Measurements from ENCODE around the gene LTB4R.
A peak's percentile ranks its signal among the peaks of the same experiment; 100 is the strongest.

LTB4R gene

GRCh38 chr14:24364841-24365240 is 53.5 kb downstream of the LTB4R start:
- no peaks in the 10 kb centered on the region for H3K36me3 ChIP-seq (ENCODE audit: control insufficient read depth, insufficient read depth, low read length)
- no peaks in the 10 kb centered on the region; the same call in 1 of the 2 replicates for H3K27me3 ChIP-seq (replicated peaks; ENCODE audit: control insufficient read depth, insufficient read depth, low read length)
- TF ChIP-seq, protein P1, sequence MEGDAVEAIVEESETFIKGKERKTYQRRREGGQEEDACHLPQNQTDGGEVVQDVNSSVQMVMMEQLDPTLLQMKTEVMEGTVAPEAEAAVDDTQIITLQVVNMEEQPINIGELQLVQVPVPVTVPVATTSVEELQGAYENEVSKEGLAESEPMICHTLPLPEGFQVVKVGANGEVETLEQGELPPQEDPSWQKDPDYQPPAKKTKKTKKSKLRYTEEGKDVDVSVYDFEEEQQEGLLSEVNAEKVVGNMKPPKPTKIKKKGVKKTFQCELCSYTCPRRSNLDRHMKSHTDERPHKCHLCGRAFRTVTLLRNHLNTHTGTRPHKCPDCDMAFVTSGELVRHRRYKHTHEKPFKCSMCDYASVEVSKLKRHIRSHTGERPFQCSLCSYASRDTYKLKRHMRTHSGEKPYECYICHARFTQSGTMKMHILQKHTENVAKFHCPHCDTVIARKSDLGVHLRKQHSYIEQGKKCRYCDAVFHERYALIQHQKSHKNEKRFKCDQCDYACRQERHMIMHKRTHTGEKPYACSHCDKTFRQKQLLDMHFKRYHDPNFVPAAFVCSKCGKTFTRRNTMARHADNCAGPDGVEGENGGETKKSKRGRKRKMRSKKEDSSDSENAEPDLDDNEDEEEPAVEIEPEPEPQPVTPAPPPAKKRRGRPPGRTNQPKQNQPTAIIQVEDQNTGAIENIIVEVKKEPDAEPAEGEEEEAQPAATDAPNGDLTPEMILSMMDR (IDR thresholded peaks at IDR 0.05; ENCODE audit: insufficient read depth, low read length, poor library complexity, severe bottlenecking): no peak
- H3K4me3 ChIP-seq (replicated peaks; ENCODE audit: low read depth, low read length): no peak overlapping the region
- no peak for DNase-seq (ENCODE audit: extremely low read depth, insufficient read length)

- peak; percentile 87 for DNase-seq (ENCODE audit: extremely low read depth, insufficient read length)
- peak overlapping the region; percentile 5 for H3K4me3 ChIP-seq (replicated peaks; ENCODE audit: low read depth, low read length)
Measured at GRCh38 chr14:24365600-24366412, 54.5 kb downstream of the LTB4R start.

GRCh38 chr14:24366413-24366720 is 55.1 kb downstream of the LTB4R start:
- Histone ChIP-seq H3K4me3 (replicated peaks; ENCODE audit: low read depth, low read length) (peak overlapping the region; percentile 25), H3K27me3 (replicated peaks; ENCODE audit: control insufficient read depth, insufficient read depth, low read length) (no peaks in the 10 kb centered on the region; the same call in none of the 2 replicates), H3K36me3 (ENCODE audit: control insufficient read depth, insufficient read depth, low read length) (no peaks in the 10 kb centered on the region)
- TF ChIP-seq, protein P1 (IDR thresholded peaks at IDR 0.05; ENCODE audit: insufficient read depth, low read length, poor library complexity, severe bottlenecking): no peak
- no peak for DNase-seq (ENCODE audit: extremely low read depth, insufficient read length)

More at GRCh38 chr14:24365600-24366412, 54.5 kb downstream of the LTB4R start:
- Histone ChIP-seq H3K36me3 (ENCODE audit: control insufficient read depth, insufficient read depth, low read length) (no peaks in the 10 kb centered on the region), H3K27me3 (replicated peaks; ENCODE audit: control insufficient read depth, insufficient read depth, low read length) (no peaks in the 10 kb centered on the region; the same call in 1 of the 2 replicates)
- TF ChIP-seq, protein P1 (IDR thresholded peaks at IDR 0.05; ENCODE audit: insufficient read depth, low read length, poor library complexity, severe bottlenecking): peak; percentile 86

DNA sequence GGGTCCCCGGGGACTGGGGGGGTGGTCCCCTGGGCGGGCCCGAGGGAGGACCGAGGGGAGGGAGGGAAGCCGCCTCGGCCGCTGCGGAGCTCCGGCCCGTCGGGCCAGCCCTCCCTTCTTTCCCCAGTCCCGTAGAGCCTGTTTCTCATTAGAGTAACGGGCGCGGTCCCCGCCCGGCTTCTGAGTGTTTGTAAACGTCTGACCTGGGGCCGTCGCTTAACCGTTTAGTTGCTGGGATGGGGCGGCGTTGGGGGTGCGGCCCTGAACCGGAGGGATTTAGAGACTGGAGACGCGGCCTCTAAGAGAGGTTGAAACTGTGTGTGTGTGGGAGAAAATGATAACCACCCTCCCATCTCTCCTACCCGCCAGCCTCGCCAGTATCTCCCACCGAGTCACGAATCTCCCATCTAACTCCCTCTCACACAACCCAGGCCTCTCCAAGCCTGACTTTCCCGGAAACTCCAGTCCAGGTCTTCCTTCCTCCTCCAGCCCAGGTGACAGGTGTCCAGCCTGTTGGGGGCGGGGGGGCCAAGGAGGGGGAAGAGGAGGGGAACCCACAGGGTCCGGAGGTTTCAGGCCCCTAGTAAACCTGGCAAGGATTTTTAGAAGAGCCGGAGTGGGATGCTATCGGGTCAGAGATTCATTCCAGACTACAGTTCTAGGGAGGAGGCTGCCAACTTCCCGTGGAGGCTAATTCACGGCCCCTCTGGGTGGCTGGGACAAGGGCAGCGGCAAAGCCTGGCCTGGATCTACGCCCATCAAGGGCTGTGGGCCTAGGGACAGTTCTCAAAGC is 55.6 kb downstream of the LTB4R start:
- no peaks in the 10 kb centered on the region; the same call in none of the 2 replicates for H3K27me3 ChIP-seq (replicated peaks; ENCODE audit: control insufficient read depth, insufficient read depth, low read length)
- TF ChIP-seq, protein P1 (IDR thresholded peaks at IDR 0.05; ENCODE audit: insufficient read depth, low read length, poor library complexity, severe bottlenecking): no peak
- peak; percentile 92 for DNase-seq (ENCODE audit: extremely low read depth, insufficient read length)
- no peaks in the 10 kb centered on the region for H3K36me3 ChIP-seq (ENCODE audit: control insufficient read depth, insufficient read depth, low read length)
- peak overlapping the region; percentile 40 for H3K4me3 ChIP-seq (replicated peaks; ENCODE audit: low read depth, low read length)

All from GM06990 (cell line).